HepG2 (cell line): Measurements from ENCODE around the gene ZNF615. TPM values are rescaled to one million over a fixed set of nuclear protein-coding genes. Genes with fewer than 3 reads are reported as not detected.
"Not testable (repeated sequence)": the region's sequence is repeated elsewhere in the genome, so short reads cannot be mapped to it uniquely, and the experiment has no call there.

Experiments
- ATAC-seq: fragments of 200-7000 bp; cut with Tn5 transposase; 3 replicates; pipeline ENCODE4 v1.9.1; 2020; ENCODE audit warnings: mild to moderate bottlenecking, moderate library complexity
- BruUV-seq: library from RNA; stranded (reverse); fragments of 400-500 nt; replicated peaks from 2 replicates; lab custom pipeline; 2021; lab: Mats Ljungman, UMichigan
- CTCF ChIA-PET: fragments of 300-600 bp; formaldehyde crosslinking; extraction: SDS; loops from one replicate; lab custom pipeline; 2021; ENCODE audit warnings: low total read pairs, inconsistent platforms, low intra/inter-chr PET ratio; lab: Yijun Ruan, JAX
- POLR2A ChIA-PET: fragments of 350-600 bp; sonication (Branson Sonifier 250); formaldehyde crosslinking; loops from one replicate; lab custom pipeline; 2020; ENCODE audit warnings: antibody characterized with exemption, inconsistent platforms; lab: Yijun Ruan, JAX
- DNase-seq: peaks from one replicate; pipeline ENCODE4 v3.0.0-alpha.2; 2015; ENCODE audit warnings: low spot score
- FAIRE-seq: peaks from 3 replicates; lab custom pipeline; 2011; peaks lifted over from hg19 to GRCh38; lab: Jason Lieb, UNC
- H2AFZ ChIP-seq: one replicate; pipeline ENCODE4 v1.6.1; 2011; ENCODE audit warnings: low read length, inconsistent platforms
- H3K27ac ChIP-seq: fragments of 300-600 bp; 3 replicates; pipeline ENCODE4 v1.8.0; 2011; ENCODE audit warnings: mixed run types, mild to moderate bottlenecking, mixed read lengths, low read length, inconsistent platforms; ENCODE audit not compliant: insufficient read depth; ENCODE audit errors: extremely low read length
- H3K27me3 ChIP-seq, 2 experiments: fragments of 200-600 bp in 1 of 2; 2 replicates in 1 of 2; 3 replicates in 1 of 2; pipeline versions ENCODE4 v1.6.0 to v1.8.0; 2011; ENCODE audit warnings: low read length in 2 of 2, mild to moderate bottlenecking in 2 of 2, moderate library complexity in 2 of 2, inconsistent platforms in 1 of 2; ENCODE audit not compliant: insufficient read depth in 2 of 2, control insufficient read depth in 1 of 2
- H3K36me3 ChIP-seq, 2 experiments: fragments of 200-600 bp in 1 of 2; replicated peaks in 1 of 2; 2 replicates in 1 of 2; 3 replicates in 1 of 2; pipeline versions ENCODE4 v1.5.1 to v1.8.0; 2011; ENCODE audit warnings: low read length in 2 of 2, inconsistent platforms in 1 of 2; ENCODE audit not compliant: insufficient read depth in 2 of 2, control insufficient read depth in 1 of 2
- H3K4me1 ChIP-seq: 2 replicates; pipeline ENCODE4 v1.5.1; 2012; ENCODE audit warnings: low read length, inconsistent platforms; ENCODE audit not compliant: insufficient read depth
- H3K4me2 ChIP-seq: 2 replicates; pipeline ENCODE4 v1.6.0; 2011; ENCODE audit warnings: low read depth, low read length, inconsistent platforms
- H3K4me3 ChIP-seq, 3 experiments: fragments of 200-600 bp in 1 of 3; sonication (generic), shearing (Covaris generic) in 1 of 3; replicated peaks in 1 of 3; 2 replicates each; pipeline ENCODE4 v1.5.1; 2011 to 2016; ENCODE audit warnings: low read length in 3 of 3, inconsistent platforms in 2 of 3, low read depth in 2 of 3, mild to moderate bottlenecking in 2 of 3, control low read depth in 1 of 3, mixed read lengths in 1 of 3; ENCODE audit not compliant: insufficient read depth in 1 of 3
- H3K79me2 ChIP-seq: one replicate; pipeline ENCODE4 v1.6.1; 2011; ENCODE audit warnings: low read length, inconsistent platforms; ENCODE audit not compliant: insufficient read depth
- H3K9ac ChIP-seq: 2 replicates; pipeline ENCODE4 v1.6.0; 2011; ENCODE audit warnings: mild to moderate bottlenecking, low read depth, low read length, inconsistent platforms; ENCODE audit not compliant: insufficient read depth
- H3K9me3 ChIP-seq: 2 replicates; pipeline ENCODE4 v1.5.1; 2012; ENCODE audit warnings: mild to moderate bottlenecking, low read length
- H4K20me1 ChIP-seq: 2 replicates; pipeline ENCODE4 v1.6.0; 2011; ENCODE audit warnings: inconsistent platforms, mild to moderate bottlenecking, low read length, moderate library complexity; ENCODE audit not compliant: insufficient read depth
- BCL6 ChIP-seq: IDR thresholded peaks from 2 replicates; pipeline ENCODE4 v1.6.1; 2016; ENCODE audit warnings: missing genetic modification reagents, missing compliant biosample characterization
- CREM ChIP-seq, 2 experiments: sonication (generic) in 1 of 2; formaldehyde crosslinking in 1 of 2; IDR thresholded peaks; 2 replicates each; pipeline versions ENCODE4 v1.4.0 to v1.6.1; 2016 to 2020; ENCODE audit warnings: antibody characterized with exemption in 1 of 2, mild to moderate bottlenecking in 1 of 2, missing genetic modification reagents in 1 of 2
- DPF2 ChIP-seq: sonication (generic); formaldehyde crosslinking; IDR thresholded peaks from 2 replicates; pipeline ENCODE4 v1.4.0; 2020; ENCODE audit warnings: mild to moderate bottlenecking, low read depth, missing genetic modification reagents, borderline replicate concordance
- FOXA1 ChIP-seq, 2 experiments: fragments of 450-650 bp in 1 of 2; sonication (generic) in 1 of 2; formaldehyde crosslinking in 1 of 2; IDR thresholded peaks; 2 replicates each; pipeline versions ENCODE4 v1.4.0 to v1.6.1; 2016 to 2020; ENCODE audit warnings: missing genetic modification reagents in 1 of 2
- HOXA3 ChIP-seq: sonication (generic); formaldehyde crosslinking; IDR thresholded peaks from 2 replicates; pipeline ENCODE4 v1.5.0; 2020; ENCODE audit warnings: missing genetic modification reagents
- KLF12 ChIP-seq: sonication (generic); formaldehyde crosslinking; IDR thresholded peaks from 2 replicates; pipeline ENCODE4 v1.4.0; 2020; ENCODE audit warnings: missing genetic modification reagents, borderline replicate concordance
- MED1 ChIP-seq: sonication (generic); formaldehyde crosslinking; IDR thresholded peaks from 2 replicates; pipeline ENCODE4 v1.4.0; 2020; ENCODE audit warnings: missing genetic modification reagents
- NCOA2 ChIP-seq: sonication (generic); formaldehyde crosslinking; IDR thresholded peaks from 2 replicates; pipeline ENCODE4 v1.8.0; 2022; ENCODE audit warnings: inconsistent platforms
- RBFOX2 ChIP-seq: fragments of 200-400 bp; formaldehyde crosslinking; IDR thresholded peaks from 2 replicates; pipeline ENCODE4 v1.6.1; 2017; ENCODE audit warnings: low read depth, mild to moderate bottlenecking, low read length
- SOX13 ChIP-seq, 3 experiments: fragments of 450-650 bp in 1 of 3; sonication (generic) in 1 of 3; formaldehyde crosslinking in 1 of 3; IDR thresholded peaks in 2 of 3; conservative IDR thresholded peaks in 1 of 3; 2 replicates each; pipeline versions ENCODE4 v1.5.0 to v1.6.1; 2016 to 2020; ENCODE audit warnings: antibody characterized with exemption in 1 of 3, mild to moderate bottlenecking in 1 of 3, missing compliant biosample characterization in 1 of 3, missing genetic modification reagents in 1 of 3, moderate library complexity in 1 of 3
- TAF1 ChIP-seq: sonication (generic); formaldehyde crosslinking; IDR thresholded peaks from 2 replicates; pipeline ENCODE4 v1.4.0; 2020; ENCODE audit warnings: missing genetic modification reagents
- TCF7 ChIP-seq: sonication (generic); IDR thresholded peaks from 2 replicates; pipeline ENCODE4 v1.6.1; 2016; ENCODE audit warnings: antibody characterized with exemption, low read depth
- TEAD3 ChIP-seq: optimal IDR thresholded peaks from 2 replicates; pipeline ENCODE3; 2016; ENCODE audit warnings: borderline replicate concordance
- ZNF335 ChIP-seq: sonication (generic); formaldehyde crosslinking; IDR thresholded peaks from 2 replicates; pipeline ENCODE4 v1.4.0; 2020; ENCODE audit warnings: missing genetic modification reagents
- ZSCAN21 ChIP-seq: sonication (generic); formaldehyde crosslinking; IDR thresholded peaks from 2 replicates; pipeline ENCODE4 v1.8.0; 2022; ENCODE audit warnings: mild to moderate bottlenecking, missing genetic modification reagents, moderate library complexity, borderline replicate concordance
- WGBS: methylation state at CpG from one replicate; pipeline ENCODE4 v1.1.6; 2017; ENCODE audit warnings: low lambda C conversion rate; 5-methylcytosine and 5-hydroxymethylcytosine counted together
- in situ Hi-C: cut with HindIII; loops from 2 replicates; pipeline ENCODE4 v1.10.0; 2017; ENCODE audit warnings: low pct_unique_long_range_greater_than_20kb; ENCODE audit not compliant: extremely low pct_ligation_motif_present
- intact Hi-C: fragments of 100-400 bp; cut with micrococcal nuclease; formaldehyde crosslinking; loops from one replicate; pipeline ENCODE4 v1.10.0; 2022; ENCODE audit not compliant: unreplicated experiment
- polyA plus RNA-seq, 8 experiments: library from polyadenylated mRNA; depleted of rRNA in 3 of 8; stranded (reverse) in 7 of 8; unstranded in 1 of 8; fragments of >200 nt; fragmentation: Illumina TruSeq in 4 of 8; extraction: Trizol in 4 of 8; gene quantifications; 2 replicates each; pipeline versions ENCODE4 v1.2.1 to v1.2.3, GENCODE V29; 2011 to 2016; ENCODE audit warnings: low read depth in 4 of 8, missing spikeins in 1 of 8, mixed read lengths in 1 of 8; ENCODE audit not compliant: insufficient read depth in 1 of 8
- total RNA-seq, 5 experiments: library from RNA; depleted of rRNA; stranded (reverse); fragments of >200 nt; fragmentation: Illumina TruSeq; extraction: Trizol; gene quantifications; 2 replicates each; pipeline ENCODE4 v1.2.3, GENCODE V29; 2016; ENCODE audit warnings: low read depth in 1 of 5
- TF ChIP-seq, protein P1 (sequence below): IDR thresholded peaks from 2 replicates; pipeline ENCODE4 v1.6.1; 2016
- TF ChIP-seq, protein P2 (sequence below): IDR thresholded peaks from 2 replicates; pipeline ENCODE4 v1.6.1; 2016; ENCODE audit warnings: missing genetic modification reagents, missing compliant biosample characterization
- TF ChIP-seq, protein P3 (sequence below): IDR thresholded peaks from 2 replicates; pipeline ENCODE4 v1.6.1; 2018; ENCODE audit warnings: missing genetic modification reagents

Gene ZNF615
- total and polyA plus RNA-seq, 2 of the 13 experiments (the other 11 are each of a cell fraction or from before 2014, with no cell fraction given) = 5.2 to 7.8 TPM

DNA sequence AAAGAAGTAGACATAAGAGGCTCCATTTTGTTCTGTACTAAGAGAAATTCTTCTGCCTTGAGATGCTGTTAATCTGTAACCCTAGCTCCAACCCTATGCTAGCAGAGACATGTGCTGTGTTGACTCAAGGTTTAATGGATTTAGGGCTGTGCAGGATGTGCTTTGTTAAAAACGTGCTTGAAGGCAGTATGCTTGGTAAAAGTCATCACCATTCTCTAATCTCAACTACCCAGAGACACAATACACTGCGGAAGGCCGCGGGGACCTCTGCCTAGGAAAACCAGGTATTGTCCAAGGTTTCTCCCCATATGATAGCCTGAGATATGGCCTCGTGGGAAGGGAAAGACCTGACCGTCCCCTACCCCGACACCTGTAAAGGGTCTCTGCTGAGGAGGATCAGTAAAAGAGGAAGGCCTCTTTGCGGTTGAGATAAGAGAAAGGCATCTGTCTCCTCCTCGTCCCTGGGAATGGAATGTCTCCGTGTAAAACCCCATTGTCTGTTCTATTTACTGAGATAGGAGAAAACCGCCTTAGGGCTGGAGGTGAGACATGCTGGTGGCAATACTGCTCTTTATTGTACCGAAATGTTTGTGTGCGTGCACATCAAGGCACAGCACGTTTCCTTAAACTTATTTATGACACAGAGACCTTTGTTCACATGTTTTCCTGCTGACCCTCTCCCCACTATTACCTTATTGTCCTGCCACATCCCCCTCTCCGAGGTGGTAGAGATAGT is 18.4 kb upstream of the ZNF615 start (continued):
- TF ChIP-seq RBFOX2 (peak; percentile 59), ZNF335 (CRISPR knock-in tag) (peak; percentile 69; the same call in 1 of the 2 replicates), ZSCAN21 (CRISPR knock-in tag) (0 out of 2 replicates have a peak, but pooled peaks have one; percentile 10), TAF1 (CRISPR knock-in tag) (peak; percentile 16; the same call in 1 of the 2 replicates), TEAD3 (CRISPR knock-in tag) (peak; percentile 35), KLF12 (CRISPR knock-in tag) (0 out of 2 replicates have a peak, but pooled peaks have one; percentile 41), DPF2 (CRISPR knock-in tag) (peak; percentile 44; the same call in 1 of the 2 replicates), HOXA3 (peak; percentile 20; the same call in 1 of the 2 replicates)
- TF ChIP-seq, protein P1, sequence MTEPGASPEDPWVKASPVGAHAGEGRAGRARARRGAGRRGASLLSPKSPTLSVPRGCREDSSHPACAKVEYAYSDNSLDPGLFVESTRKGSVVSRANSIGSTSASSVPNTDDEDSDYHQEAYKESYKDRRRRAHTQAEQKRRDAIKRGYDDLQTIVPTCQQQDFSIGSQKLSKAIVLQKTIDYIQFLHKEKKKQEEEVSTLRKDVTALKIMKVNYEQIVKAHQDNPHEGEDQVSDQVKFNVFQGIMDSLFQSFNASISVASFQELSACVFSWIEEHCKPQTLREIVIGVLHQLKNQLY (CRISPR knock-in tag) = 0 out of 2 replicates have a peak, but pooled peaks have one; percentile 5
- TF ChIP-seq, all 625 proteins: peak for 100; not testable (repeated sequence) for 525

DNA sequence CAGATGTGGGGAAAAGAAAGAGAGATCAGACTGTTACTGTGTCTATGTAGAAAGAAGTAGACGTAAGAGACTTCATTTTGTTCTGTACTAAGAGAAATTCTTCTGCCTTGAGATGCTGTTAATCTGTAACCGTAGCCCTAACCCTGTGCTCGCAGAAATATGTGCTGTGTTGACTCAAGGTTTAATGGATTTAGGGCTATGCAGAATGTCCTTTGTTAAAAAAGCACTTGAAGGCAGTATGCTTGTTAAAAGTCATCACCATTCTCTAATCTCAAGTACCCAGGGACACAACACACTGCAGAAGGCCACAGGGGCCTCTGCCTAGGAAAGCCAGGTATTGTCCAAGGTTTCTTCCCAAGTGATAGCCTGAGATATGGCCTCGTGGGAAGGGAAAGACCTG is 16.5 kb upstream of the ZNF615 start:
- 18% methylated on average over 4 of the region's 4 CpGs for WGBS
- H3K4me3 ChIP-seq; H3K27me3 ChIP-seq; H3K9ac ChIP-seq; H3K9me3 ChIP-seq; H4K20me1 ChIP-seq; ATAC-seq; in situ Hi-C loops; H2AFZ ChIP-seq; intact Hi-C loops; BruUV-seq; CTCF ChIA-PET; TF ChIP-seq FOXA1 (IDR thresholded peaks at IDR 0.05); CREM (CRISPR knock-in tag; IDR thresholded peaks at IDR 0.05): not testable (repeated sequence)
- H3K4me1 ChIP-seq = peaks cover 63% of the 10 kb centered on the region
- peaks cover 67% of the 10 kb centered on the region for H3K79me2 ChIP-seq
- peak overlapping the region; percentile 34; the same call in 1 of the 2 replicates for H3K4me2 ChIP-seq
- peak; percentile 12 for FAIRE-seq
- peak overlapping the region; percentile 50 for H3K27ac ChIP-seq
- DNase-seq = peak; percentile 75
- POLR2A ChIA-PET = interaction anchor here (1.0 to 1.2 kb wide), 2 partner anchors 10 to 17 kb away, joined by 3 read pairs; partner anchors contain the start of gene ZNF615
- H3K36me3 ChIP-seq = peaks cover 21 to 50% of the 10 kb centered on the region in 2 experiments
- TF ChIP-seq SOX13 (IDR thresholded peaks at IDR 0.05) (peak; percentile 86), SOX13 (CRISPR knock-in tag; conservative IDR thresholded peaks at IDR 0.05 in 1 of 2, IDR thresholded peaks at IDR 0.05 in 1 of 2) (peak in 1 of 2 experiments; percentile 97; a peak in 2 of 4 replicates), NCOA2 (CRISPR knock-in tag) (peak; percentile 65), BCL6 (CRISPR knock-in tag) (peak; percentile 36; the same call in 1 of the 2 replicates), TCF7 (peak; percentile 53; the same call in 1 of the 2 replicates), MED1 (CRISPR knock-in tag) (peak; percentile 32; the same call in 1 of the 2 replicates), FOXA1 (CRISPR knock-in tag; IDR thresholded peaks at IDR 0.05) (peak; percentile 83), CREM (IDR thresholded peaks at IDR 0.05) (peak; percentile 30; the same call in 1 of the 2 replicates)
- TF ChIP-seq, protein P2, sequence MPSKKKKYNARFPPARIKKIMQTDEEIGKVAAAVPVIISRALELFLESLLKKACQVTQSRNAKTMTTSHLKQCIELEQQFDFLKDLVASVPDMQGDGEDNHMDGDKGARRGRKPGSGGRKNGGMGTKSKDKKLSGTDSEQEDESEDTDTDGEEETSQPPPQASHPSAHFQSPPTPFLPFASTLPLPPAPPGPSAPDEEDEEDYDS = 0 out of 2 replicates have a peak, but pooled peaks have one; percentile 25
- TF ChIP-seq, protein P3, sequence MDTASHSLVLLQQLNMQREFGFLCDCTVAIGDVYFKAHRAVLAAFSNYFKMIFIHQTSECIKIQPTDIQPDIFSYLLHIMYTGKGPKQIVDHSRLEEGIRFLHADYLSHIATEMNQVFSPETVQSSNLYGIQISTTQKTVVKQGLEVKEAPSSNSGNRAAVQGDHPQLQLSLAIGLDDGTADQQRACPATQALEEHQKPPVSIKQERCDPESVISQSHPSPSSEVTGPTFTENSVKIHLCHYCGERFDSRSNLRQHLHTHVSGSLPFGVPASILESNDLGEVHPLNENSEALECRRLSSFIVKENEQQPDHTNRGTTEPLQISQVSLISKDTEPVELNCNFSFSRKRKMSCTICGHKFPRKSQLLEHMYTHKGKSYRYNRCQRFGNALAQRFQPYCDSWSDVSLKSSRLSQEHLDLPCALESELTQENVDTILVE = 0 out of 2 replicates have a peak, but pooled peaks have one; percentile 15
